GM12872 (cell line): Measurements from ENCODE around the gene CLPTM1L.

Source experiments
- TF ChIP-seq, protein P1 (sequence below): IDR thresholded peaks from 3 replicates; pipeline ENCODE4 v1.5.1; 2011; ENCODE audit warnings: low read depth, mild to moderate bottlenecking, low read length, moderate library complexity; ENCODE audit not compliant: insufficient read depth

CLPTM1L gene

GRCh38 chr5:1273745-1274144, 71.2 kb downstream of the CLPTM1L start:
- TF ChIP-seq, protein P1, sequence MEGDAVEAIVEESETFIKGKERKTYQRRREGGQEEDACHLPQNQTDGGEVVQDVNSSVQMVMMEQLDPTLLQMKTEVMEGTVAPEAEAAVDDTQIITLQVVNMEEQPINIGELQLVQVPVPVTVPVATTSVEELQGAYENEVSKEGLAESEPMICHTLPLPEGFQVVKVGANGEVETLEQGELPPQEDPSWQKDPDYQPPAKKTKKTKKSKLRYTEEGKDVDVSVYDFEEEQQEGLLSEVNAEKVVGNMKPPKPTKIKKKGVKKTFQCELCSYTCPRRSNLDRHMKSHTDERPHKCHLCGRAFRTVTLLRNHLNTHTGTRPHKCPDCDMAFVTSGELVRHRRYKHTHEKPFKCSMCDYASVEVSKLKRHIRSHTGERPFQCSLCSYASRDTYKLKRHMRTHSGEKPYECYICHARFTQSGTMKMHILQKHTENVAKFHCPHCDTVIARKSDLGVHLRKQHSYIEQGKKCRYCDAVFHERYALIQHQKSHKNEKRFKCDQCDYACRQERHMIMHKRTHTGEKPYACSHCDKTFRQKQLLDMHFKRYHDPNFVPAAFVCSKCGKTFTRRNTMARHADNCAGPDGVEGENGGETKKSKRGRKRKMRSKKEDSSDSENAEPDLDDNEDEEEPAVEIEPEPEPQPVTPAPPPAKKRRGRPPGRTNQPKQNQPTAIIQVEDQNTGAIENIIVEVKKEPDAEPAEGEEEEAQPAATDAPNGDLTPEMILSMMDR = no peak

- TF ChIP-seq, protein P1 = no peak
Measured at GRCh38 chr5:1272201-1272600, 72.7 kb downstream of the CLPTM1L start.

GRCh38 chr5:1270933-1271914, 73.7 kb downstream of the CLPTM1L start:
- TF ChIP-seq, protein P1 = no peak

GRCh38 chr5:1270426-1270825, 74.5 kb downstream of the CLPTM1L start:
- TF ChIP-seq, protein P1 = no peak

GRCh38 chr5:1268666-1269065, 76.2 kb downstream of the CLPTM1L start:
- TF ChIP-seq, protein P1 = no peak

DNA sequence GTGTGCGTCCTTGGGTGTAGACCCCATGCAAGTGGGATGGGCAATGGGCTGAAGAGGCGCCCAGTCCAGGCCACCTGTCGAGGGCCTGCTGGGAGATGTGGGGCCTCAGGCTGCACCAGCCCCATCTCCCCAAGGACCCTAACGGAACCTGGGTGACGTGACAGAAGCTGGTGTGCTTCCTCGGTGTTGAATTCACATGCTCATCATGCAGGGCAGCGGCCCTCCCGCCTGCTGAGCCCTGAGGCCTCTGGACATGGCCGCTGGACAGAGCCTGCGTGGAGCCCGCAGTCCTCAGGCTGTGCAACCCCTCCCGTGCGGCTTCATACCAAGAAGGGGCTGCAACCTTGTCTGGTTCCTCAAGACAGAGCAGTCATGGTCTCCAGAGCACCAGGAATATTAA, 76.8 kb downstream of the CLPTM1L start:
- TF ChIP-seq, protein P1 = no peak
